ENCODE data around the gene ABHD1.

Gene ABHD1

DNA sequence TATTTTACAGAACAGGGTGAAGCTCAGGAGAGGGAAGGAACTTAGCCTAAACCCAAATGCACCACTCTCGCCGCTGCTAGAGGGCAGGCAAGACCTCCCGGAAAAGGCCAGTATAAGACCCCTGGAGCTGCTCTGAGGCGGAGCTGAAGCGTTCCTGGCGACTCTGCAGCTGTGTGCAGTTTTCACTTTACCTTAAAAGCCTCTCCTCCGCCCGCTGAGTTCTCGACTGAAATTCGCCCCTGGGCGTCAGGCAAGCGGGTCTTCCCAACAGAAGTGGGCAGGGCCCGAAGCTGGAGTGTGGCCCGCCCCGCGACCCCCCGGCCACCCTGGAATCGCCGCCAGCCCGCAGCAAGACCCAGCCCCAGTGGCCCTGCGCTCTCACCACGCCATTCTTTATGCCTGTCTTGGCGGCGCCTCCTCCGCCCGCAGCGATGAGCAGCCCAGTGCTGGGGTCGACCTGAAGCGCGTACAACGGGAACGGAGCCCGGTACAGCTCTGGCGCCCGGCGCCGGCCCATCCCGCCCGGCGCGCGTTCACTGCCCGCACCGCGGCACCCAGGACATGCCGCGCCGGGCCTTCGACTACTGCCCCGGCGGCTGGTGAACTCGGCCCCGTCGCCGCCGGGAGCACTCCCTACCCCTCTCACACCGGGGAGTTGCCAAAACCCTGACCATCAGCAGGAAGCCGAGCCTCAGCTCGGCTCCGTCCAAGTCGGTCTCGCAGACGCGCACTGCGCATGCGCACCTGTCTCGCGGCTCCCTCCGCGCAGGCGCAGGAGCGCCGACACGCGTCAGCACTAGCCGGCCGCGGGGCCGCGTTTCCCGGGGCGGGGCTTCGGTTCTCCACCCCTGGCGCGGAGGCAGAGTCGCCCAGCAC is 10.5 kb downstream of the ABHD1 start, which contains the start of gene PREB:
PREB (minus strand) TSS at position 732 of the 876 bp plus-strand sequence; CDS start at position 517, 215 bp downstream.
- TF ChIP-seq SIN3A (IDR thresholded peaks at IDR 0.05; ENCODE audit: borderline replicate concordance, insufficient read depth, low read length) (no peak), POLR2AphosphoS5 (IDR thresholded peaks at IDR 0.05; ENCODE audit: low read depth, low read length) (peak; percentile 88), FOXP2 (optimal IDR thresholded peaks at IDR 0.05; ENCODE audit: borderline replicate concordance, extremely low read depth, extremely low read length, insufficient read depth) (peak; percentile 56), TAF1 (IDR thresholded peaks at IDR 0.05; ENCODE audit: borderline replicate concordance, insufficient read depth, low read length) (peak; percentile 72; the same call in 1 of the 2 replicates)
- TF ChIP-seq, protein P1, sequence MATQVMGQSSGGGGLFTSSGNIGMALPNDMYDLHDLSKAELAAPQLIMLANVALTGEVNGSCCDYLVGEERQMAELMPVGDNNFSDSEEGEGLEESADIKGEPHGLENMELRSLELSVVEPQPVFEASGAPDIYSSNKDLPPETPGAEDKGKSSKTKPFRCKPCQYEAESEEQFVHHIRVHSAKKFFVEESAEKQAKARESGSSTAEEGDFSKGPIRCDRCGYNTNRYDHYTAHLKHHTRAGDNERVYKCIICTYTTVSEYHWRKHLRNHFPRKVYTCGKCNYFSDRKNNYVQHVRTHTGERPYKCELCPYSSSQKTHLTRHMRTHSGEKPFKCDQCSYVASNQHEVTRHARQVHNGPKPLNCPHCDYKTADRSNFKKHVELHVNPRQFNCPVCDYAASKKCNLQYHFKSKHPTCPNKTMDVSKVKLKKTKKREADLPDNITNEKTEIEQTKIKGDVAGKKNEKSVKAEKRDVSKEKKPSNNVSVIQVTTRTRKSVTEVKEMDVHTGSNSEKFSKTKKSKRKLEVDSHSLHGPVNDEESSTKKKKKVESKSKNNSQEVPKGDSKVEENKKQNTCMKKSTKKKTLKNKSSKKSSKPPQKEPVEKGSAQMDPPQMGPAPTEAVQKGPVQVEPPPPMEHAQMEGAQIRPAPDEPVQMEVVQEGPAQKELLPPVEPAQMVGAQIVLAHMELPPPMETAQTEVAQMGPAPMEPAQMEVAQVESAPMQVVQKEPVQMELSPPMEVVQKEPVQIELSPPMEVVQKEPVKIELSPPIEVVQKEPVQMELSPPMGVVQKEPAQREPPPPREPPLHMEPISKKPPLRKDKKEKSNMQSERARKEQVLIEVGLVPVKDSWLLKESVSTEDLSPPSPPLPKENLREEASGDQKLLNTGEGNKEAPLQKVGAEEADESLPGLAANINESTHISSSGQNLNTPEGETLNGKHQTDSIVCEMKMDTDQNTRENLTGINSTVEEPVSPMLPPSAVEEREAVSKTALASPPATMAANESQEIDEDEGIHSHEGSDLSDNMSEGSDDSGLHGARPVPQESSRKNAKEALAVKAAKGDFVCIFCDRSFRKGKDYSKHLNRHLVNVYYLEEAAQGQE (IDR thresholded peaks at IDR 0.05; ENCODE audit: insufficient read depth in 1 of 2, low read depth in 2 of 2, low read length in 2 of 2), result 0 out of 4 replicates have a peak, but pooled peaks of 1 of the 2 experiments have one; percentile 15

DNA sequence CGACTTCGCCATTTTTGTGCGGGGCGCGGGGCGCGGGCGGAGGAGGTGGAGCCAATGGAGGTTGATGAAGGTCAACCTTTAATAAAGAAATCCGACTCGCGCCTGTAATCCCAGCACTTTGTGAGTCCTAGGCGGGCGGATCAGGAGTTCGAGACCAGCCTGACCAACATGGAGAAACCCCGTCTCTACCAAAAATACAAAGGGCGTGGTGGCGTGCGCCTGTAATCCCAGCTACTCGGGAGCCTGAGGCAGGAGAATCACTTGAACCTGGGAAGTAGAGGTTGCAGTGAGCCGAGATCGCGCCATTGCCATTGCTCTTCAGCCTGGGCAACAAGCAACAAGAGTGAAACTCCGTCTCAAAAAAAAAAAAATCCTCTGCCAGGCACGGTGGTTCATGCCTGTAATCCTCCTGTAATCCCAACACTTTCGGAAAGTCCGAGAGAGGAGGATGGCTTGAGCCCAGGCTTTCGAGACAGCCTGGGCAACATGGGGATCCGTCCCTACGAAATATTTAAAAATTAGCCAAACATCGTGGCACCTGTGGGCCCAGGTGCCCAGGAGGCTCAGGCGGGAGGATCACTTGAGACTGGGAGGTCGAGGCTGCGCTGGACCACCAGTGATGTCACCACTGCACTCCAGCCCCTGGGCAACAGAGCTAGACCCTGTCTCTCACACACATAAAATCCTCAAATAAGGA is 11.3 kb downstream of the ABHD1 start:
- TF ChIP-seq POLR2AphosphoS5 (IDR thresholded peaks at IDR 0.05; ENCODE audit: low read depth, low read length) (no peak), TAF1 (IDR thresholded peaks at IDR 0.05; ENCODE audit: borderline replicate concordance, insufficient read depth, low read length) (no peak; the same call in 1 of the 2 replicates)

DNA sequence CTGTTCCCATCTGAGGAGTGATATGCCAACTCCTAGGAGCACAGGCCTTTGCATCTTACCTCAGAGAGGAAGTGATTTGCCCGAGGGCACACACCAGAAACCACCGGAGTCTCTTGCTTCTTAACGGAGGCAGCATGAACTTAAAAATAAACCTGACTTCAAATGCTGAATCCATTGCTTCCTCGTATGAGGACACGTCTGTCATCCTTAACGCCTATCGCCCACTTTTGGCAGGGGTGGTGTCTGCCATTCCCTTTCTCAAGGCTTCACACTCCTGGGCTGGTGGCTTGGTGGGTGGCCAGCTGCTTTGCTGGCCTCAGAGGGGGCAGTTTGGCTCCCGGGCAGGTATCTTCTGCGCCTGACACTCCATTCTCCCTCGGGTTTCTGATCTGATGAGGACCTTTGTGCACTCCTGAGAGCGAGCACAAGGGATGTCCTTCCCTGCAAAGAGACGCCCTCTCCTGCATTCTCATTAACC is 11.9 kb downstream of the ABHD1 start:
- TF ChIP-seq SIN3A (IDR thresholded peaks at IDR 0.05; ENCODE audit: borderline replicate concordance, insufficient read depth, low read length), result no peak
- TF ChIP-seq FOXP2 (optimal IDR thresholded peaks at IDR 0.05; ENCODE audit: borderline replicate concordance, extremely low read depth, extremely low read length, insufficient read depth), result no peak
- TF ChIP-seq TAF1 (IDR thresholded peaks at IDR 0.05; ENCODE audit: borderline replicate concordance, insufficient read depth, low read length), result no peak
- TF ChIP-seq POLR2AphosphoS5 (IDR thresholded peaks at IDR 0.05; ENCODE audit: low read depth, low read length), result no peak
- TF ChIP-seq, protein P1 (IDR thresholded peaks at IDR 0.05; ENCODE audit: insufficient read depth in 1 of 2, low read depth in 2 of 2, low read length in 2 of 2), result no peak

DNA sequence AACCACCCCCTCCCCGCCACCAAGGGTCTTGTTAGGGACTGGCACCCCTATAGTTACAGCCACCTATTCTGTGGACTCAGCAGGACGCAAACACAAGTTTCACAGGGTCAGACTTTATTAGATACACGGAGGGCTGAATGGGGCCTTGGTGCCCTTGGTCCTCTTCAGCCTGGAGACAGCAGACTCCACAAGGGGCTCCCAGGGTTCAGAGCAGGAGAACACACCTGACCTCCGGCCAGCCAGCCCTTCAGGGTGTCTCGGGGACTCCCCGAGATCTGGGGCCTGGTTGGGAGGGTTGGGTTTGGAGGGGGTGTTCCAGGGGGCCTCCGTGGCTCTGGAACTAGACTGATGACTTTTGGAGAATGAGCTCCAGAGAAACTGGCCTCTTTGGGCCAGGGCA is 13.1 kb downstream of the ABHD1 start:
- TF ChIP-seq FOXP2 (optimal IDR thresholded peaks at IDR 0.05; ENCODE audit: borderline replicate concordance, extremely low read depth, extremely low read length, insufficient read depth), result no peak
- TF ChIP-seq TAF1 (IDR thresholded peaks at IDR 0.05; ENCODE audit: borderline replicate concordance, insufficient read depth, low read length), result no peak
- no peak for TF ChIP-seq POLR2AphosphoS5 (IDR thresholded peaks at IDR 0.05; ENCODE audit: low read depth, low read length)
- TF ChIP-seq SIN3A (IDR thresholded peaks at IDR 0.05; ENCODE audit: borderline replicate concordance, insufficient read depth, low read length), result no peak
- TF ChIP-seq, protein P1 (IDR thresholded peaks at IDR 0.05; ENCODE audit: insufficient read depth in 1 of 2, low read depth in 2 of 2, low read length in 2 of 2), result no peak

DNA sequence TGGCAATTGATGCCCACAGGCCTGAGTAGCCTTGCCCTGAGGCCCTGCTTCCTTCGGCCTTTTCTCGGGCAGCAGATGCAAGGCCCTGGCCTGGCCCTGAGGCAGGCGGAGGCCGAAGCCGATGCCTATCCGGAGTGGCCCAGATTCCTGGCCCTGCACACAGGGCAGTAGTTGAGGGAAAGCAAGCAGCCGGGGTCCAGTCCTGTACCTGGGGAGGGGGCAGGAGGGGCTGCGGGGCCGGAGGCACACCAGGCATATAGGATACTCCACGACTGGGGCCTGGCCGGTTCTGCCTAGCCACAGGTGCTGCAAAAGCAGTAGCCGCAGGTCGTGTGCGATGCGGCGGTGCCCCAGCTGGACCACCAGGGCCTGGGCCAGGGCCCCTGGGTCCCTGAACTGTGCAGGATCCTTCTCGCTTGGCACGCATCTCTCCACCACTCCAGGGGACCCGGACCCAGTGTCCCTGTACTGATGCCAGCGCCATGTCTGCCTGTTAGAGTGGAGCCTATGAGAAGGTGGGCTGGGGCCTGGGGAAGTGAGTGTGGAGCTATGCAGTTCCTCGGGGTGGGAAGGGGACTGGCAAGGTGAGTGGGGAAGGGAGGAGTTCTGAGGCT is 13.8 kb downstream of the ABHD1 start:
- no peak for TF ChIP-seq TAF1 (IDR thresholded peaks at IDR 0.05; ENCODE audit: borderline replicate concordance, insufficient read depth, low read length)
- TF ChIP-seq, protein P1 (IDR thresholded peaks at IDR 0.05; ENCODE audit: insufficient read depth in 1 of 2, low read depth in 2 of 2, low read length in 2 of 2), result no peak
- no peak for TF ChIP-seq POLR2AphosphoS5 (IDR thresholded peaks at IDR 0.05; ENCODE audit: low read depth, low read length)
- no peak for TF ChIP-seq SIN3A (IDR thresholded peaks at IDR 0.05; ENCODE audit: borderline replicate concordance, insufficient read depth, low read length)
- no peak for TF ChIP-seq FOXP2 (optimal IDR thresholded peaks at IDR 0.05; ENCODE audit: borderline replicate concordance, extremely low read depth, extremely low read length, insufficient read depth)

All from PFSK-1 (cell line).